GM21786 (cell line): ENCODE data around the gene ROM1.
"Not testable (repeated sequence)": the region's sequence is repeated elsewhere in the genome, so short reads cannot be mapped to it uniquely, and the experiment has no call there.

Experiments
- ATAC-seq: cut with Tn5 transposase; IDR thresholded peaks from one replicate; pipeline ENCODE4 v1.9.1; 2021; ENCODE audit not compliant: unreplicated experiment

The ROM1 gene, protein sequence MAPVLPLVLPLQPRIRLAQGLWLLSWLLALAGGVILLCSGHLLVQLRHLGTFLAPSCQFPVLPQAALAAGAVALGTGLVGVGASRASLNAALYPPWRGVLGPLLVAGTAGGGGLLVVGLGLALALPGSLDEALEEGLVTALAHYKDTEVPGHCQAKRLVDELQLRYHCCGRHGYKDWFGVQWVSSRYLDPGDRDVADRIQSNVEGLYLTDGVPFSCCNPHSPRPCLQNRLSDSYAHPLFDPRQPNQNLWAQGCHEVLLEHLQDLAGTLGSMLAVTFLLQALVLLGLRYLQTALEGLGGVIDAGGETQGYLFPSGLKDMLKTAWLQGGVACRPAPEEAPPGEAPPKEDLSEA

GRCh38 chr11:62612366-62613290 lies at the start of gene ROM1, which contains the start of gene EML3:
ROM1 (plus strand) TSS chr11:62613257; CDS start chr11:62613282, 25 bp downstream.
EML3 (minus strand) TSS chr11:62612775; CDS start chr11:62612457, 318 bp downstream.
- ATAC-seq: peak; percentile 69

DNA sequence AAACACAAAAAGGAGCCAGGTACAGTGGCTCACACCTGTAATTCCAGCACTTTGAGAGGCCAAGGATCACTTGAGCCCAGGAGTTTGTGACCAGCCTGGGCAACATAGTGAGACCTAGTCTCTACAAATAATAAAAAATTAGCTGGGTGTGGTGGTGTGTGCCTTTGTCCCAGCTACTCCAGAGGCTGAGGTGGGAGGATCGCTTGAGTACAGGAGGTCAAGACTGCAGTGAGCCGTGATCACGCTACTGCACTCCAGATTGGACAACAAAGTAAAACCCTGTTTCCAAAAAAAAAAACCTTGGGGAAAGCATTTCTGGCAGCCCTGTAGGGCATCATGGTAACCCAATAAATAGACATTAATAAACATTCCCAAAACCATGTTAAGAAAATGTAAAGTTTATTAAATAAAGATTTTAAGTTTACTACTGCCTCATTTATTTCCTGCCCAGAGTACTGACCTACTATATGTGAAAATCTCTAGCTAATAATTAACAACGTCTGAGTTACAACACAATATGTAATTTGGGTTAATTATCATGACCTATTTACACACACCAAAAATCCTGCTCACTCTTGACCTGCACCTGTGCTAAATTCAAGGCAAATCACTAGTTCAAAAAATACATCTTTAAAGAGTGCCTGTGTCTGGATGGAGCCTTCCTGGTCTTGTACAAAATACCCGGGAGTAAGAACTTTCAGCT lies 47.8 kb upstream of the ROM1 start:
- no peak for ATAC-seq

GRCh38 chr11:62566247-62566646 lies 46.8 kb upstream of the ROM1 start:
- ATAC-seq: no peak

DNA sequence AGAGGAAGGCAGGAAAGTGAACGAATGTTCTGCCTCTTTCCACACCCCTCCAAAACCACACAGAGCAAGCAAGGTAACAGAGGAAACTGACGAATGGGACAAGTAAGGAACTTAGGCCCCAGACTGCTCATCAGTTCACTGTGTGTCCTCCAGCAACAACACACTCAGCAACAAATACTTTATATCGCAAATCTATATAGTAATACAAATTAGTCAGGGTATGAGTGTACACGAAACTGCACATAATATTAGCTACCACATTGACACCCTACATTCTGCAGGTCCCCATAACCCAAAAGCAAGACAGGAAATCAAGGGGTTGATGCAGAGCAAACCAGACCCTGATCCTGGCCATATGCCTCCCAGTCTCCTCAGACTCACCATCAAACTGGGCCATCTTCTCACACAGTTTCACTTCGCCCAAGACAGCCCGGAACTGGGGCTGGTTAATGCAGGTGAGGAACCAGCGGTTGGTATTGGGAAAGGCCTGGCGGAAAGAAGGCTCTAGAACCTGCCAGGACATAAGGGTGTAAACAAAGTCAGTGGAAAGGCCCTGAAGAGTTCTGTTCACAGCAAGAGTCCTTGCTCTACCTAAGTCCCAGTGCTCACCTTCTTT lies 45.9 kb upstream of the ROM1 start:
- ATAC-seq: no peak

GRCh38 chr11:62569611-62570010 lies 43.4 kb upstream of the ROM1 start:
- no peak for ATAC-seq

- not testable (repeated sequence) for ATAC-seq
Observed at GRCh38 chr11:62570903-62571302, 42.2 kb upstream of the ROM1 start.

DNA sequence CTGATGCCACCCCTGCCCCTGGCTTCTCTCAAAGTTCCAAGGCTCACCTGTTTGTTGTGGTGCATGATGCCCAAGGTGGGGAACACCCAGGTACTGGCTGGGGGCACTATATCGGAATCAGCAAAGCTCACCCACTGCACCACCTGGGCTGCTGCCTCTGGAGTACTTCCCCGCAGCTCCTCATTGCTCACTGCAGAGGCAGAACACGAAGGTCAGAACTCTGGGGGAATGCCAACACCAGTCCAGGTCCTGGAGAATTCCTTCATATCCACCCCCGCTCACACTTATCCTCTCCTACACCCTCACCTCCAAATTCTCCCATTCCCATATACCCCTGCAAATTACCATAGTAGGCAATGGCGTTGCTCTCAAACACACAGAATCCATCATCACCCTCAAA lies 41.6 kb upstream of the ROM1 start:
- not testable (repeated sequence) for ATAC-seq

- ATAC-seq: no peak
Observed at GRCh38 chr11:62572431-62572830, 40.6 kb upstream of the ROM1 start.

GRCh38 chr11:62573006-62573591 lies 40.0 kb upstream of the ROM1 start:
- ATAC-seq: no peak

DNA sequence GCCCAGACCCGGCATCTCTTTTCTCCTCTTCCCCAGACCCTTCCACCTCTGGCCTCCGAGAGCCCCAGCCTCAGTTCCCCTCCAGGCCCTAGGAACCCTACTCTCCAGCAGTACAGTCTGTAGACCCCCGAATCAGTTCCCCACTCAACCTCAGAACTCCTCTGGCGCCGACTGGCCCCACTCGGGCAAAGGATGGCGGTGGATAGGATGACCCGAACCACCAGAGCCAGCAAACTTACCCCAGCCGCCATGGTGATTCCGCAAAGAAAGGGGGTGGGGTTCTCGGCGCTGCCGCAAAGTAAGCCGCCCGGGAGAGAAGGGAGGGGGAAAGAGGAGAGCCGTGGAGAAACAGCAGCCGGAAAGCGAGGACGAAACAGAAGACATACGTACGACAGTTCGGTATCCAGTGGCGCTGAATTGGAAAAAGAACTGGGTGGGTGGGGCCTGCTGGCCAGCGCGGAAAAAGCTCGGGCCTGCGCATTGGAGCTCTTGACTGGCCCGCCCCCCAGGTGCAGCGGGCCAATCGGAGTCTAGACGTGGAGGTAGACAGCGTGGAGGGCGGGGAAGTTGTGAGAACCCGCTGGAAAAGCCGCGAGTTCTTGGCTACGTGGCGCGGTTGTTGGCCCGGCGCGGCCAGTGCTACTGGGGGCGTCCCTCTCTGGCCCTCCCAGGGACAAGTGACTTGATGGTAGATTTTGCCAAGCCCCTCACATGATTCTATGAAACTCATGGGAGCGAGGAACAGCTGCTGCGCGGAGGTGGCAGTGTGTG lies 39.3 kb upstream of the ROM1 start, which contains the start of gene EEF1G:
TSS of gene EEF1G (minus strand) at position 300 of the 771 bp plus-strand sequence. CDS start at position 251, 49 bp downstream.
- ATAC-seq: peak; percentile 84

DNA sequence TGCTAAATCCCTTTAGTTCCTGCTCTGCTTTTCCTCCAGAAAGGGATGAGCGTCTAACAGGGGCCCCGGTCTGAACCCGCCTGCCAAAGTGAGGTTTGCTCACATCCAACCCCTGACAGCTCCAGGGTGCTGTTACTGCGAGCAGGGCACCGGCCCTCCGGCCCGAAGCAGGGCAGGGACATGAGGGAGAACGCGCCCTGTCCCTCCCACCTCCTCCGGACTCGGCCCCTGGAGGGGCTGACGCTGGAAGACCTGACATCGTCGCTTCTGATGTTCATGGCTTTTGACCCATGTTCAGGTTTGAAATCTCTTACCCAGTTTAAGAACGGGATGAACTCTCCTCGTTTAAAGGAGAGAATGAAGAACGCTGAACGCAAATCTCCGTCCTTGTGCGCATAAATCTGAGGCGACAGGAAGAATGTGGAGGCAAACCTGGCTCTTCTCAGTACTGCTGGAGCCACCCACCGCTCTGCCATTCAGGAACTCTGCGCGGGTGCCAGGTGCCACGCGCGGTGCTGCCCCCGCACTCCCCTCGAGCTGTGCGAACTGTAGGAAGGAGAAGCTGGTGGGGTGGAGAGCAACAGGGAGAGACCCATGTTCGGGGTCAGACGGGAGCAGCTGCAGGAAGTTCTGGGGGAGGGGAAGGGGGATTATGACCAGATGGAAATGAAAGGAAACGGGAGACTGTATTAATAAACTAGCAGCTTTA lies 38.5 kb upstream of the ROM1 start:
- peak; percentile 9 for ATAC-seq

- no peak for ATAC-seq
Observed at GRCh38 chr11:62575156-62575555, 37.9 kb upstream of the ROM1 start.

GRCh38 chr11:62575837-62576236 lies 37.2 kb upstream of the ROM1 start:
- no peak for ATAC-seq

DNA sequence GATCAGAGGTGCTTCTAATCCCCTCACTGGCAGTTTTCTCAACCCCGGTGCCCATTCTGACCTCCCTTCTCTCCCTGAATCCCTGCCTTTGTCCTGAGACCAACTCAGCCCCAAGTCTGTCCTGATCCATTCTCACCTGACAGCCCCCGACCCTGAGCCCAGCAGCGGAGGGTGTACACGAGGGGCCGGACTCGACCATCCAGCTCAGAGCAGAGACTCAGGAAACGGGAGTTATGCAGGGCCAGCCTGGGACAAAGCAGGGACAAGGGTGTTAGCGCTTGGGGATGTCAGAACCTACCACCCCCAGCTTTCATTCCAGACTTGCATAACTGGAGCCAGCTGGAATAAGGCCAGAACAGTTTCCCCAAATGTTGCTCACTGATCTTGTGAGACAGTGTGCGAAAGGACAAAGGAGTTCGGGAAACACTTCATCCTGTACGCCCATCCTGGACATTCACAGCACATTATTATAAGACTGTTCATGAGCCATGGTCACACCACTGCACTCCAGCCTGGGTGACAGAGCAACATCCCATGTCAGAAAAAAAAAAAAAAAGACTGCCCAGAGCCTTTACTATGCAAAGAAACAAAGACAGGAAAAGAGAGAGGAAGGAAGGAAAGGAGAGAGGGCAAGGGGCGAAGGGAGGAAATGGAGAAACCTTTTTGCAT lies 35.9 kb upstream of the ROM1 start:
- ATAC-seq: no peak

DNA sequence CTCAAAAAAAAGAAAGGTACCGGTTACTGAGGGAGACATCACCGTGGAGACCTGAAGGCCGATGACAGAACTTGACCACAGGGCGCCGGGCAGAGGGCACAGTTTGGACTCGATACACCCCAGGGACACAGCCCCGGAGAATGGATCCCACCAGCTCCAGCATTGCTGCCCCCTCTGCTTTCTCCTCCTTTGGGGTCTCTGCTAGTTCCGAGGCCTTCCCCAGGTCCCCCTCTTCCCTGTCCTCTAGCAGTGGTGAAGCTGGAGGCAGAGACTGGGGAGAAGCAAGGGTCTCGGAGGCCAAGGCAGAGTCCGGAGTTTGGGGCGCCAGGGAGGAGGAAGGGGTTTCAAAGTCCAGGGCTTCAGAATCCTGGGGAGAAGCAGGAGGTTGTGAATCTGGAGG lies 34.5 kb upstream of the ROM1 start:
- ATAC-seq: no peak

- no peak for ATAC-seq
Observed at GRCh38 chr11:62579252-62579651, 33.8 kb upstream of the ROM1 start.

GRCh38 chr11:62580959-62581715 lies 31.9 kb upstream of the ROM1 start:
- ATAC-seq: no peak

GRCh38 chr11:62581735-62582134 lies 31.3 kb upstream of the ROM1 start:
- not testable (repeated sequence) for ATAC-seq
